Retinal pigment epithelial cell (primary cell): ENCODE measurements around the gene PPP1R1C.
A peak's percentile ranks its signal among the peaks of the same experiment; 100 is the strongest.
"Not testable (repeated sequence)": the region's sequence is repeated elsewhere in the genome, so short reads cannot be mapped to it uniquely, and the experiment has no call there.

ENCODE experiments used
- DNase-seq: peaks from one replicate; pipeline ENCODE4 v3.0.0-alpha.2; 2010; ENCODE audit warnings: low read depth
- H3K4me3 ChIP-seq: 2 replicates; pipeline ENCODE4 v1.5.1; 2011; ENCODE audit warnings: mild to moderate bottlenecking, low read length, control low read depth, moderate library complexity
- TF ChIP-seq, protein P1 (sequence below): conservative IDR thresholded peaks from 2 replicates; pipeline ENCODE4 v1.5.1; 2011; ENCODE audit warnings: low read depth, low read length, control low read depth, inconsistent platforms

Gene PPP1R1C

GRCh38 chr2:182018218-182018617, 32.6 kb downstream of the PPP1R1C start:
- TF ChIP-seq, protein P1, sequence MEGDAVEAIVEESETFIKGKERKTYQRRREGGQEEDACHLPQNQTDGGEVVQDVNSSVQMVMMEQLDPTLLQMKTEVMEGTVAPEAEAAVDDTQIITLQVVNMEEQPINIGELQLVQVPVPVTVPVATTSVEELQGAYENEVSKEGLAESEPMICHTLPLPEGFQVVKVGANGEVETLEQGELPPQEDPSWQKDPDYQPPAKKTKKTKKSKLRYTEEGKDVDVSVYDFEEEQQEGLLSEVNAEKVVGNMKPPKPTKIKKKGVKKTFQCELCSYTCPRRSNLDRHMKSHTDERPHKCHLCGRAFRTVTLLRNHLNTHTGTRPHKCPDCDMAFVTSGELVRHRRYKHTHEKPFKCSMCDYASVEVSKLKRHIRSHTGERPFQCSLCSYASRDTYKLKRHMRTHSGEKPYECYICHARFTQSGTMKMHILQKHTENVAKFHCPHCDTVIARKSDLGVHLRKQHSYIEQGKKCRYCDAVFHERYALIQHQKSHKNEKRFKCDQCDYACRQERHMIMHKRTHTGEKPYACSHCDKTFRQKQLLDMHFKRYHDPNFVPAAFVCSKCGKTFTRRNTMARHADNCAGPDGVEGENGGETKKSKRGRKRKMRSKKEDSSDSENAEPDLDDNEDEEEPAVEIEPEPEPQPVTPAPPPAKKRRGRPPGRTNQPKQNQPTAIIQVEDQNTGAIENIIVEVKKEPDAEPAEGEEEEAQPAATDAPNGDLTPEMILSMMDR, result no peak
- H3K4me3 ChIP-seq, result no peak overlapping the region
- peak; percentile 25 for DNase-seq

DNA sequence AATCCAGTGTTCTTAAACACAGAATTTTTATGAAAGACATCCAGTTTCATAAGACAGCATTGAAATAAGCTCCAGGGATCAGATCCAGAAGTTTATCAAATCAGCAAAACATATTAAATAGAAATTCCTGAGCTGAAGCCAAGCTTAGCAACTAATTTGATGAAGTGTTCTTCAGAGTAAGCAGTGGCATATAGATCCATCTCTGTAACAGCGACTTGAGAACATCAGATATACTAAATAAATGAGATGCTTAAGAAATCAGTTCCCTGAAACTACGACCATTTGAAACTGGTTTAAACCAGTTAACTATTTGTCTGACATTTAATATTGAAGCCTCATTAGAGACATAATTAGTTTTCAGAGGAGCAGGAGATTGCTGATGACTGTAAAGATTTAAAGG, 34.1 kb downstream of the PPP1R1C start:
- DNase-seq, result peak; percentile 25
- TF ChIP-seq, protein P1, result no peak
- no peak overlapping the region for H3K4me3 ChIP-seq

- TF ChIP-seq, protein P1, result no peak
- DNase-seq, result peak; percentile 17
- no peak overlapping the region for H3K4me3 ChIP-seq
These were observed 34.8 kb downstream of the PPP1R1C start for GRCh38 chr2:182020286-182021070.

DNA sequence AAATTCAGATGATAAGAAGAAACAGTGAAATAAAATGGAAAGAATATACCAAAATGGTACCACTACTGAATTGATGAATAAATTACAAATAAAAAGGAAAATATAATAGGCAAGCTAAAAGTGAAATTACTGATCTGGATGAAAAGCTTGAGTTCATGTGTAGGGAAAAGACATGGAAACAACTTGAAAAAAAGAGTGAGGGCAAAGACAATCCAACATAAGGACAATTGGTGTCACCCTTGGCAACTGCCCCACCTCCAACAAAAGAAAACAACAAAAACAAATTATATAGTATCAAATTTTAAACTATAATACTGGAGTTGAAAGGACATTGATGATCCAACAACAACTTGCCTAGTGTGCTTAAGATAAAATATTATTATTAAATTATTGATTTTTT, 37.6 kb downstream of the PPP1R1C start:
- no peak for DNase-seq
- H3K4me3 ChIP-seq, result no peak overlapping the region
- TF ChIP-seq, protein P1, result no peak

- DNase-seq, H3K4me3 ChIP-seq: not testable (repeated sequence)
These were observed 45.2 kb downstream of the PPP1R1C start for GRCh38 chr2:182030875-182031274.

- TF ChIP-seq, protein P1, result no peak
- DNase-seq, result no peak
- no peak overlapping the region for H3K4me3 ChIP-seq
These were observed 46.3 kb downstream of the PPP1R1C start for GRCh38 chr2:182031956-182032355.

GRCh38 chr2:182033449-182033848, 47.8 kb downstream of the PPP1R1C start:
- TF ChIP-seq, protein P1, result no peak
- H3K4me3 ChIP-seq, result no peak overlapping the region
- DNase-seq, result no peak
